B cell (primary cell): ENCODE results near the gene PPP1R10.

ENCODE experiments used
- EZH2 ChIP-seq: IDR thresholded peaks from 2 replicates; pipeline ENCODE4 v1.6.1; 2012; ENCODE audit warnings: borderline replicate concordance, low read depth, mild to moderate bottlenecking, moderate library complexity, low read length; ENCODE audit not compliant: insufficient read depth, poor library complexity, severe bottlenecking
- TF ChIP-seq, protein P1 (sequence below): fragments of 200-600 bp; IDR thresholded peaks from one replicate; pipeline ENCODE4 v1.8.0; 2022; ENCODE audit warnings: antibody characterized with exemption, mild to moderate bottlenecking

DNA sequence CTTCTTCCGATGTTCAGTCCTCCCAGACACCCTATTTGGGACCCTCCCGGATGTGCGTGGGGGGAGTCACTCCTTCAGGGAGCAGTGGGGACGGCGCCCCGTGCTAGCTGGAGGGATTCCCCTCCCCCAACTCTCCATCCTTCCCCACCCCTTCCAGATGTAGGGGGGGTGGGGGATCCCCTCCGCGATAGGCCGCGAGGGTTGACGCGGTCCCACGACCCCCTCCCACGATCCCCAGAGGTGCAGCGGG is 61.3 kb downstream of the PPP1R10 start:
- TF ChIP-seq, protein P1, sequence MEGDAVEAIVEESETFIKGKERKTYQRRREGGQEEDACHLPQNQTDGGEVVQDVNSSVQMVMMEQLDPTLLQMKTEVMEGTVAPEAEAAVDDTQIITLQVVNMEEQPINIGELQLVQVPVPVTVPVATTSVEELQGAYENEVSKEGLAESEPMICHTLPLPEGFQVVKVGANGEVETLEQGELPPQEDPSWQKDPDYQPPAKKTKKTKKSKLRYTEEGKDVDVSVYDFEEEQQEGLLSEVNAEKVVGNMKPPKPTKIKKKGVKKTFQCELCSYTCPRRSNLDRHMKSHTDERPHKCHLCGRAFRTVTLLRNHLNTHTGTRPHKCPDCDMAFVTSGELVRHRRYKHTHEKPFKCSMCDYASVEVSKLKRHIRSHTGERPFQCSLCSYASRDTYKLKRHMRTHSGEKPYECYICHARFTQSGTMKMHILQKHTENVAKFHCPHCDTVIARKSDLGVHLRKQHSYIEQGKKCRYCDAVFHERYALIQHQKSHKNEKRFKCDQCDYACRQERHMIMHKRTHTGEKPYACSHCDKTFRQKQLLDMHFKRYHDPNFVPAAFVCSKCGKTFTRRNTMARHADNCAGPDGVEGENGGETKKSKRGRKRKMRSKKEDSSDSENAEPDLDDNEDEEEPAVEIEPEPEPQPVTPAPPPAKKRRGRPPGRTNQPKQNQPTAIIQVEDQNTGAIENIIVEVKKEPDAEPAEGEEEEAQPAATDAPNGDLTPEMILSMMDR = no peak
- no peak for TF ChIP-seq EZH2
